HG02973 (cell line): ENCODE data around the gene NR2F2.

Source experiments
- ATAC-seq: cut with Tn5 transposase; IDR thresholded peaks from one replicate; pipeline ENCODE4 v1.9.1; 2021; ENCODE audit warnings: moderate library complexity; ENCODE audit not compliant: unreplicated experiment

Gene NR2F2

GRCh38 chr15:96330450-96331143, at the start of gene NR2F2:
TSS of gene NR2F2 (plus strand) at chr15:96330700. CDS start at chr15:96332106, 1,406 bp downstream.
- no peak for ATAC-seq

DNA sequence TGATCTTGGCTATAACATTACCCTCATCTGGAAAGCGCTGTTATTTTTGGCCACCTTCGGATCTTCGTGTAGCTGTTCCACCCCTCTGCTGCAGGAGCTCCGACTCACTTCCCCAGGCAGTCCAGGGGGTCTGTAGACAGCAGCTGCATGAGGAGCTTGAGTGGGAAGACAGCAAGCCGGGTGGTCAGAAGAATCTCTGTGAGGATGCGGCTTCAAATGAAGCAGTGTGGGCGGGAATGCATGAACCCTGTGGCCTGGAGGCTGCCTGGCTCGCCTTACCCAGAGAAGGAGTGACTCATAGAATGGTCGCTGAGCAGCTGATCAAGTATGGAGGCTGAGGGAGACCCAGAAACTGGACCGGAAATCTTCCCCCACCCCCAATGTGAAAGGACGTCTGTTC, 45.2 kb upstream of the NR2F2 start:
- ATAC-seq = no peak

DNA sequence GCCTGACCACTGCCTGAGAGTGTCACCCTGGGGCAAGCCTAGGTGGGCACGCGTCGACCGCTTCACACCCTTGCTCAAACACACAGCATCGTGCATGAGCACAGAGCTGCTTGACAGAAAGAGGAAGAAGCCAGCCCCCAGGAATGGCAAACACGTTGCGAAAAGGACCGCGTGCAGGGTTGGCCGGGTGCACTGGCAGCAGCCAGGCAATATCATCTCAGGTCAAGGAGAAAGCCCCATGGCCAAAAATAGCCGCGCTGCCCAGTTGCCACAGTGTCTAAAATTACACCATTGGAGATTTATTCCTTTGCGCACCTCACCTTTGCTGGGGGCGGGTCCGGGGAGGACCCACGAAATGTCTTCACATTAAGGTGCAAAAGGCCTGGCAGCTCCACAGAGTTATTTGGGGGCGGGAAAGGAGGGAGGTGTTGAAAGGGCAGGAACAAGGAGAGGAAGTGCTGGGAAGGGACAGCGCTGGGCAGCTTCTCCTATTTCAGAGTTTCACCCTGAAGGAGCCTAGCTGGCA, 44.7 kb upstream of the NR2F2 start:
- no peak for ATAC-seq

- no peak for ATAC-seq
Observed at GRCh38 chr15:96290679-96291078, 39.8 kb upstream of the NR2F2 start.

- ATAC-seq = no peak
Observed at GRCh38 chr15:96292635-96293034, 37.9 kb upstream of the NR2F2 start.

DNA sequence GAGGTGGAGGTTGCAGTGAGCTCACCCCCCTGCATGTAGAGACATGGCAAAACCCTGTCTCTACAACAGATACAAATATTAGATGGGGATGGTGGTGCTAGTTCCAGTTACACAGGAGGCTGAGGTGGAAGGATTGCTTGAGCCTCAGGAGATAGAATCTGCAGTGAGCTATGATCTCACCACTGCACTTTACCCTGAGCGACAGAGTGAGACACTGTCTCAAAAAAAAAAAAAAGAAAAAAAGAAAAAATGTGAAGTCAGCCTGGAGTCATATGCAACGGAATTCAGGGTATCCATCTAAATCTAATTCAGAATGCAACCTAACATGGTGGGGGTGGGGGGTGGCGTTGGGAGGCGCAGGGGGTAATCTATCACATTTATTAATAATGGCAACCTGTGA, 37.1 kb upstream of the NR2F2 start:
- no peak for ATAC-seq

DNA sequence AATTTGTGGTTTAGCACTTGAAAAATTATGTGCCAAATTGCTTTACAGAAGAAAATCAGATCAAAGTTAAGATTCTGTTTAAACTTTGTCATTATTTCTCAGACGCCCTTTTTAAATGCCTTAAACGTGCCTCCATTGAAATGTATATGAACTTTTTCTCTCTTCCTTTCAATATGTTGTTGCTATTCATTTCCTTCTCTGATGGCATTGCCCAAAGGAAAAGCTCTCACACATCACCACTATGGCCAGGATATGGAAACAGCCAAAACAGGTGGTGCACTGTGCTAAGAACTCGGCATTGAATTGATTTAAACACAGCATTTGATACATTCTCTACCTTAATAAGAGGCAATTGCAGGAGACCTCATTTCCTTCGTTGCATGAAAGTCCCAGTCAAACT, 35.7 kb upstream of the NR2F2 start:
- no peak for ATAC-seq

DNA sequence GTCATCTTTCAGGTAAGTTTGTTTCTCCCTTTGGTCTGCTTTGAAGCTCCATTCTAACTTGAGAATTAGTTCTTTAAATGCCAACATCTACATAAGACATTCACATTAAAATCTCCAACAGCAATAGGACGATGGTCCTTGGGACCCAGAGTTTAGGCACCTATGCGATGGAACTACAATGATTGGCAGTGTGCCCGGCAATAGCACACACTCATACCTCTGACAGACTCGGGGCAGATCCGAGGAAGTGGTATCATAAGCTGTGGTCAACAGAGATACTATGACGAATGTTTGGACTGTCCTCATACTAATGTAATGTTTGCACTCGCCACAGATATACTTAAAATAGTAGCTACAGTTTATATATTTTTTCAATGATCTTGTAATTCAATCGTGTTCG, 34.2 kb upstream of the NR2F2 start:
- ATAC-seq = no peak

GRCh38 chr15:96297783-96298182, 32.7 kb upstream of the NR2F2 start:
- no peak for ATAC-seq

GRCh38 chr15:96298217-96298616, 32.3 kb upstream of the NR2F2 start:
- ATAC-seq = no peak

GRCh38 chr15:96300836-96301235, 29.7 kb upstream of the NR2F2 start:
- no peak for ATAC-seq

- no peak for ATAC-seq
Observed at GRCh38 chr15:96303503-96304056, 26.9 kb upstream of the NR2F2 start.

DNA sequence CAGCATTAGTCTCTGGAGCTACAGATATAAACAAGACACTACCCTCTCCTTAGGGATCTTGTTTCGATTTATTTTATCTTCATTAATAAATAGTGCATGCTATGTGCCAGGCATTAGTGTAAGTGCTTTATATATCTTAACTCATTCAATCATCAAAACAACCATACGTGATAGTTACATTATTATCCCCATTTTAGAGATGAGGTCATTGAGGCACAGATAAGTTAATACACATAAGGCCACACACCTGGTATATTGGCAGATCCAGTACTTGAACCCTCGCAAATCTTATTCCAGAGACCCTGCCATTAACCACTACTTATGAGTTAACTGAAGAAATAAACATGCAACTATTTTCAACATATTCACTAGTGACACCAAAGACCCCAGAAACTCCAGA, 25.7 kb upstream of the NR2F2 start:
- ATAC-seq = no peak

- ATAC-seq = no peak
Observed at GRCh38 chr15:96306321-96306720, 24.2 kb upstream of the NR2F2 start.

GRCh38 chr15:96307856-96308394, 22.6 kb upstream of the NR2F2 start:
- no peak for ATAC-seq

DNA sequence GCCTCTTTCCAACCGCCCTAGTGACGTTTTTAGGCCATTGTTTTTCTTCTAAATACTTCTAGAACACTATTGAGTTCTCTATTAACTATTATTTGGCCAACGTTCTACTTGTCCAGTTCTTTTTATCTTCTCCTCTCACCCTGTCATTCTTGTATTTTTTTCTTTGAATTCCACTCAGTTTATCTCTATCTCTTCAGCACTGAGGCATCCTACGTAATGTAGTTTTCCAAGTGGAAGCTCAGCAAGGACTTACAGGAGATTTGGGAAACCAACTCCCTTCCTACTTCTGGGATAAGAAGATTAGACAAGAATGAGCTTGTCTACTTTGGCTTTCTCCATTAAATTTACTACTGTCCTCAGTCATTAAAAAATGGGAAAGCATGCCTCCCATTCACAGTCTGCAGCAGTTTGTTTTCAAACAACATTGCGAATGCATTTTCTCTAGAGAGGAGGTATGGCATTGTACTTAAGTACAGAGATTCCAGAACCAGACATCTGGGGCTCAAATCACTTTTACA, 21.3 kb upstream of the NR2F2 start:
- ATAC-seq = no peak

- no peak for ATAC-seq
Observed at GRCh38 chr15:96311256-96311955, 19.1 kb upstream of the NR2F2 start.

DNA sequence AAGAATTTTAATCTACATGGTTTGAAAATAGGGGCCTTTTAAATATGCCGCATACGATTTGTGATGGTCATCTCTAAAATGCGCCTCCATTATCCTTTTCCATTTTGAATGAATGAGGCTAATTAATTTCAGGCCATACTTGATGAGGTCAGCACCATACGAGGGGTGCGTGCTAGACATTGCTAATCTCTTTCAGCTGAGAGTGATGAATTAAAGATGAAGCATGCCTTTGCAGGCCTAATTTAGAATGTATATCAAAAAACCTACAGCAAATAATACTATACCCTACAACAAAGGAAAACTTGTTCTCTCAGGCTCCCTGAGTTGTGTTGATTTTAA, 18.6 kb upstream of the NR2F2 start:
- ATAC-seq = no peak

DNA sequence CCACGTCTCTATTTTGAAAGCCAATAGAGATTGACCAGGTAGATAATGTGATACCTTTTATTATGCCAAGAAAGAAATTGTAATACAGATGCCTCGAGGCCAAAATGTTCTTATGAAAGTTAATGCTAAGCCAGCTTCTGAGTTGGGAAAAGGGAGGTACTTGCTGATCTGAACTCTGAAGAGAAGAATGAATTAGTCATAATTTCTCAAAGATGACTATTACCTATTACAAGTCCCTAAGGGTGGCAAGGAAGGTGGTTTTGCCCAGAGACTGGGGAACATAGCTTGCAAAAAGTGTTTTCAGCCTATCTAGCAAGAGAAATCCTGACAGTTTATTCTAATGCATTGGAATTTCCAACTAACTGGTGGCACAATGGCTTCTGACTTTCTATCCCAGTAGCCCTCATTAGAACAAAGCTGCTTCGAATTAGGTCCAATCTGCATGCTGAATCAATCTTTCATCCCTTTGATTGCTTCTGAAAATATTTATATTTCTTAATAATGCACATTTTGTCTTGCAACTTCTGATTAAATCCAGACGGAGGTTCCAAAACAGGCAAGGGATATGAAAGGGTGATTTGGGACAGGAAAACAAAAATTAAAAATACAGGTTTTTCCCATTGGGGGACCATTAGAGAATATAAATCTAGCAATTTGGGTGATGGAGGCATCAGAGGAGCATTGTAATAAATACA, 17.7 kb upstream of the NR2F2 start:
- no peak for ATAC-seq

GRCh38 chr15:96314518-96314917, 16.0 kb upstream of the NR2F2 start:
- ATAC-seq = no peak

DNA sequence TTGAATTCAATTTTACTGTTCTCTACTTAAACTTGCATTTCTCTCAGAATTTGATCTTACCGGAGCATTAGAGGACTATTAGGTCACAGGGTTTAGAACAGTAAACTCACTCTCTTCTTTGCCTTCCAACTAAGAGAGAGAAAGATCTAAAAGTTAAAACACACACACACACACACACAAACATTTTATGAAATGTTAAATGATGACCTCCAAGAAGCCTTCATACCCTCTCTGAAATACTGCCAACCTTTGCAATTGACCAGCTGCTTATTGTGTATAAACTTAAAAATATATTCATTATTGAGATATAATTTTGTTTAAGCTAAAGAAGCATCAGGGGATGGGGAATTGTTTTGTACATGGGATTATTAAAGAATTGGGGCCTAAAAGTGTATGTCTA, 15.5 kb upstream of the NR2F2 start:
- ATAC-seq = no peak
